ENCODE data around the gene MFSD2A. TPM values are rescaled to one million over a fixed set of nuclear protein-coding genes. Genes with fewer than 3 reads are reported as not detected.
A peak's percentile ranks its signal among the peaks of the same experiment; 100 is the strongest.

Gene MFSD2A
- total RNA-seq, 4 donors from 2014 or later = 20.4 to 49.1 (median 30.8) TPM

- 48 to 55% methylated on average over 5 to 6 of the region's 6 CpGs for WGBS, 2 donors
- H3K9me3 ChIP-seq = no peaks in the 10 kb centered on the region
- H3K4me3 ChIP-seq = no peak overlapping the region
- H3K27me3 ChIP-seq = peaks cover 0 to 17% (median 0%) of the 10 kb centered on the region in 4 donors
- DNase-seq = no peak
- H3K27ac ChIP-seq = peak overlapping the region; percentile 38 to 75 (median 56)
- TF ChIP-seq CTCF (IDR thresholded peaks at IDR 0.05) (no peak), POLR2A (IDR thresholded peaks at IDR 0.05) (no peak)
- H3K4me1 ChIP-seq = peaks cover 19 to 55% (median 25%) of the 10 kb centered on the region in 3 donors
- H3K36me3 ChIP-seq = no peaks in the 10 kb centered on the region
- intact Hi-C loops (cut with DNase I) = no loop called here
These were observed 28.6 kb upstream of the MFSD2A start for GRCh38 chr1:39926343-39926793.

GRCh38 chr1:39926820-39927219, 28.1 kb upstream of the MFSD2A start:
- no peaks in the 10 kb centered on the region for H3K36me3 ChIP-seq
- H3K27ac ChIP-seq = peak overlapping the region; percentile 38 to 75 (median 56)
- H3K4me1 ChIP-seq = peaks cover 19 to 51% (median 25%) of the 10 kb centered on the region in 3 donors
- H3K4me3 ChIP-seq = no peak overlapping the region
- no peak for DNase-seq
- WGBS, 2 donors = 45 to 74% methylated on average over 6 of the region's 6 CpGs
- H3K27me3 ChIP-seq = peaks cover 0 to 17% (median 0%) of the 10 kb centered on the region in 4 donors
- intact Hi-C loops (cut with DNase I) = no loop called here
- TF ChIP-seq CTCF (IDR thresholded peaks at IDR 0.05) (no peak), POLR2A (IDR thresholded peaks at IDR 0.05) (no peak)
- H3K9me3 ChIP-seq = no peaks in the 10 kb centered on the region

GRCh38 chr1:39927538-39927937, 27.4 kb upstream of the MFSD2A start:
- no peak for TF ChIP-seq CTCF (IDR thresholded peaks at IDR 0.05)
- no peak for TF ChIP-seq POLR2A (IDR thresholded peaks at IDR 0.05)
- DNase-seq = no peak
- peaks cover 0 to 11% (median 0%) of the 10 kb centered on the region in 4 donors for H3K27me3 ChIP-seq
- no peaks in the 10 kb centered on the region for H3K9me3 ChIP-seq
- no peaks in the 10 kb centered on the region for H3K36me3 ChIP-seq
- 23 to 32% methylated on average over 3 of the region's 3 CpGs for WGBS, 2 donors
- intact Hi-C loops (cut with DNase I) = no loop called here
- H3K27ac ChIP-seq = peak overlapping the region; percentile 38 to 75 (median 56)
- peaks cover 13 to 44% (median 21%) of the 10 kb centered on the region in 3 donors for H3K4me1 ChIP-seq
- H3K4me3 ChIP-seq = no peak overlapping the region

DNA sequence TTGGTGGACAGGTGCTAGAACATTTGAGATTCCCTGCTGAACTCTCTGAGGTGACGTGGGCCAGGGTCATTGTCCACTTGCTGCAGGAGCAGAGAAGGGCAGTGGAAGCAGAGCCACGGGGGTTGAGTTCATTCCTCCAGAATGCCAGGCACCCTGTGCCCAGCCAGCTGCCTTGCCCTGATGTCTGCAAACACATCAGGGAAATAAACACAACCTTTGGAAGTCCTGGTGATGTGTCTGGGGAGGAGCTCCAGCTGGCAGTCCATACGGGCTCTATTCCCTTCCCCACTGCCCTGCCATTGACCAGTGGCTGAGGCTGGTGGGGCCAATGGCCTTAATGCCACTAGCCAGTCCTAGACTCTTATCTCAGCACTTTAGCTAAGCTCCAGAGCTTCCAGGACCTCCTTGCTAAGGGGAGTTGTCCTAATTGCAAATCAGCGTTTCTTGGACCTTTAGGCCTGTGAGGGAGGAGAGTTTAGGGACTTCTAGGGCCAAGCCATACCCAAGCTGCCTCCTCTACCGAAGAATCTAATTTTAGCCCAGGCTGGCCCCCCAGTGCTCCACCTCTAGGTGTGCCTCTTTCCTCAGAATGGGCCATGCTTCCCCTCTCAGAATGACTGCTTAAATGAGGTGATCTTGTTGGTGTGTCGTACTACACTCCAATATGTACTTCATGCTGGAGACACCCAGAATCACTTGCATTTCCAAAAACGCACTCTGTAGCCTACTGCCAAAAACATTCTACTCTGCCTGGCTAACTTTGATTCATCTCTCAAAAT, 25.9 kb upstream of the MFSD2A start:
- H3K27ac ChIP-seq = no peak overlapping the region
- TF ChIP-seq CTCF (IDR thresholded peaks at IDR 0.05) (no peak), POLR2A (IDR thresholded peaks at IDR 0.05) (no peak)
- no peaks in the 10 kb centered on the region for H3K9me3 ChIP-seq
- peaks cover 0 to 4% (median 0%) of the 10 kb centered on the region in 4 donors for H3K27me3 ChIP-seq
- H3K36me3 ChIP-seq = no peaks in the 10 kb centered on the region
- intact Hi-C loops (cut with DNase I) = no loop called here
- 68 to 71% methylated on average over 4 to 5 of the region's 7 CpGs for WGBS, 2 donors
- DNase-seq = no peak
- no peak overlapping the region for H3K4me3 ChIP-seq
- H3K4me1 ChIP-seq = peaks cover 13 to 48% (median 27%) of the 10 kb centered on the region in 3 donors
